Thoracic aorta (tissue), 2 donors: ENCODE results near the gene SLC5A11. TPM values are rescaled to one million over a fixed set of nuclear protein-coding genes. Genes with fewer than 3 reads are reported as not detected.

Experiments
- ATAC-seq: fragments of 150-250 bp; one replicate; pipeline ENCODE4 v1.8.0; 2017; ENCODE audit warnings: low read depth; ENCODE audit not compliant: insufficient number of reproducible peaks, low FRiP score
- DNase-seq: peaks from one replicate; pipeline ENCODE4 v3.0.0-alpha.2; 2020; ENCODE audit warnings: low spot score
- H3K27ac ChIP-seq, 2 donors: fragments of 200-600 bp; sonication (generic); 1 replicate in 1 of 2; 2 replicates in 1 of 2; pipeline ENCODE4 v1.5.1; 2016; ENCODE audit warnings: mild to moderate bottlenecking in 2 of 2, moderate library complexity in 2 of 2
- H3K27me3 ChIP-seq: fragments of 200-600 bp; sonication (generic); replicated peaks from 2 replicates; pipeline ENCODE4 v1.6.0; 2016; ENCODE audit warnings: mild to moderate bottlenecking; ENCODE audit not compliant: insufficient read depth
- H3K36me3 ChIP-seq: fragments of 200-600 bp; sonication (generic); one replicate; pipeline ENCODE4 v1.5.1; 2016
- H3K4me1 ChIP-seq, 2 donors: fragments of 200-600 bp; sonication (generic); 1 replicate in 1 of 2; 2 replicates in 1 of 2; pipeline versions ENCODE4 v1.5.1 to v1.6.0; 2016; ENCODE audit warnings: low read depth in 2 of 2, mild to moderate bottlenecking in 1 of 2; ENCODE audit not compliant: control insufficient read depth in 1 of 2
- H3K4me3 ChIP-seq: fragments of 200-600 bp; sonication (generic); 2 replicates; pipeline ENCODE4 v1.5.1; 2016; ENCODE audit warnings: mild to moderate bottlenecking
- H3K9me3 ChIP-seq: fragments of 200-600 bp; sonication (generic); 2 replicates; pipeline ENCODE4 v1.5.1; 2016
- CTCF ChIP-seq: fragments of 200-600 bp; sonication (generic); IDR thresholded peaks from one replicate; pipeline ENCODE4 v1.5.1; 2019; ENCODE audit warnings: antibody characterized with exemption
- total RNA-seq, 2 donors: library from RNA; depleted of rRNA; stranded (reverse); fragments of >200 nt; gene quantifications; one replicate each; pipeline versions ENCODE4 v1.1.0 to v1.2.3, GENCODE V29; 2016

The SLC5A11 gene
- total RNA-seq, 2 donors from 2014 or later = 17.7 TPM; not detected in 1

DNA sequence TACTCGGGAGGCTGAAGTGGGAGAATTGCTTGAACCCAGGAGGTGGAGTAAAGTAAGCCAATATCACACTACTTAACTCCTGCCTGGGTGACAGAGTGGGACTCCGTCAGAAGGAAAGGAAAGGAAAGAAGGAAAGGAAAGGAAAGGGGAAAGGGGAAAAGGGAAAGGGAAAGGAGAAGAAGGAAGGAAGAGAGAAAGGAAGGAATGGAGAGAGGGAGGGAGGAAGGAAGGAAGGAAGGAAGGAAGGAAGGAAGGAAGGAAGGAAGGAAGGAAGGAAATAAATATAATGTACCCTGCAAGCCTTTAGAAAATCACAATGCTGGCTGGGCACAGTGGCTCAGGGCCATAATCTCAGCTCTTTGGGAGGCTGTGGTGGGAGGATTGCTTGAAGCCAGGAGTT lies 27.3 kb downstream of the SLC5A11 start:
- TF ChIP-seq CTCF = no peak
- no peaks in the 10 kb centered on the region for H3K36me3 ChIP-seq
- no peak for DNase-seq
- H3K4me1 ChIP-seq = no peaks in the 10 kb centered on the region
- no peaks in the 10 kb centered on the region for H3K9me3 ChIP-seq
- H3K27ac ChIP-seq = no peak overlapping the region
- no peaks in the 10 kb centered on the region for H3K27me3 ChIP-seq
- no peak for ATAC-seq
- no peak overlapping the region for H3K4me3 ChIP-seq

GRCh38 chr16:24875466-24875865 lies 29.7 kb downstream of the SLC5A11 start:
- TF ChIP-seq CTCF = no peak
- DNase-seq (no peak), ATAC-seq (no peak)
- Histone ChIP-seq H3K27me3 (no peaks in the 10 kb centered on the region), H3K27ac (no peak overlapping the region), H3K4me1 (no peaks in the 10 kb centered on the region), H3K36me3 (no peaks in the 10 kb centered on the region), H3K9me3 (no peaks in the 10 kb centered on the region), H3K4me3 (no peak overlapping the region)

- H3K4me1 ChIP-seq = no peaks in the 10 kb centered on the region
- H3K27me3 ChIP-seq = no peaks in the 10 kb centered on the region
- TF ChIP-seq CTCF = no peak
- H3K4me3 ChIP-seq = no peak overlapping the region
- H3K36me3 ChIP-seq = no peaks in the 10 kb centered on the region
- no peaks in the 10 kb centered on the region for H3K9me3 ChIP-seq
- no peak for DNase-seq
- no peak for ATAC-seq
- no peak overlapping the region for H3K27ac ChIP-seq
These were observed 30.5 kb downstream of the SLC5A11 start for GRCh38 chr16:24876231-24876630.

DNA sequence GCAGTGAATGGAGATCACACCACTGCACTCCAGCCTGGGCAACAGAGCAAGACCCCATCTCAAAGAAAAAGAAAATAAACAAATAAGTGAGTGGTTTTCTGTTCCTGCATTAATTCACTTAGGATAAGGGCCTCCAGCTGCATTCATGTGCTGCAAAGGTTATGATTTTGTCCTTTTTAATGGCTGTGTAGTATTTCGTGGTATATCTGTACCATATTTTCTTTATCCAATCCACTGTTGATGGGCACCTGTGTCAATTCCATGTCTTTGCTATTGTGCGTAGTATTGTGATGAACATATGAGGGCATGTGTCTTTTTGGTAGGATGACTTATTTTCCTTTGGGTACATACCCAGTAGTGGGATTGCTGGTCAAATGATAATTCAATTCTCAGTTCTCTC lies 33.9 kb downstream of the SLC5A11 start:
- DNase-seq = no peak
- no peak for ATAC-seq
- Histone ChIP-seq H3K27ac (no peak overlapping the region), H3K36me3 (no peaks in the 10 kb centered on the region), H3K9me3 (no peaks in the 10 kb centered on the region), H3K4me1 (no peaks in the 10 kb centered on the region), H3K27me3 (no peaks in the 10 kb centered on the region), H3K4me3 (no peak overlapping the region)
- no peak for TF ChIP-seq CTCF

- no peaks in the 10 kb centered on the region for H3K4me1 ChIP-seq
- no peak for TF ChIP-seq CTCF
- DNase-seq (no peak), ATAC-seq (no peak)
- H3K4me3 ChIP-seq = no peak overlapping the region
- no peak overlapping the region for H3K27ac ChIP-seq
- no peaks in the 10 kb centered on the region for H3K9me3 ChIP-seq
- no peaks in the 10 kb centered on the region for H3K27me3 ChIP-seq
- H3K36me3 ChIP-seq = no peaks in the 10 kb centered on the region
These were observed 38.0 kb downstream of the SLC5A11 start for GRCh38 chr16:24883714-24884151.
